Panc1 (cell line): ENCODE data around the gene CD44.
A peak's percentile ranks its signal among the peaks of the same experiment; 100 is the strongest.

Source experiments
- CTCF ChIP-seq: fragments of 450-650 bp; IDR thresholded peaks from 2 replicates; pipeline ENCODE4 v1.5.1; 2017; ENCODE audit warnings: mild to moderate bottlenecking
- POLR2AphosphoS5 ChIP-seq: IDR thresholded peaks from 2 replicates; pipeline ENCODE4 v1.6.1; 2012; ENCODE audit warnings: mild to moderate bottlenecking, low read depth, low read length, moderate library complexity
- REST ChIP-seq, 2 experiments: IDR thresholded peaks; 2 replicates each; pipeline ENCODE4 v1.6.1; 2011 to 2012; ENCODE audit warnings: low read depth in 2 of 2, control low read depth in 1 of 2, low read length in 1 of 2, mild to moderate bottlenecking in 1 of 2, moderate library complexity in 1 of 2; ENCODE audit not compliant: insufficient read depth in 1 of 2
- SIN3A ChIP-seq: IDR thresholded peaks from 2 replicates; pipeline ENCODE4 v1.6.1; 2012; ENCODE audit warnings: low read depth, mild to moderate bottlenecking, low read length, moderate library complexity, borderline replicate concordance; ENCODE audit not compliant: insufficient read depth
- TCF7L2 ChIP-seq: IDR thresholded peaks from 2 replicates; pipeline ENCODE4 v1.6.1; 2011; ENCODE audit warnings: mild to moderate bottlenecking, low read depth, low read length, inconsistent platforms

GRCh38 chr11:35166369-35167360 lies 27.7 kb downstream of the CD44 start:
- TF ChIP-seq CTCF (no peak), SIN3A (peak; percentile 62; the same call in 1 of the 2 replicates), POLR2AphosphoS5 (peak; percentile 81; the same call in 1 of the 2 replicates), TCF7L2 (no peak), REST (IDR thresholded peaks at IDR 0.05; ENCODE audit: insufficient read depth in 1 of 2, low read depth in 2 of 2, low read length in 1 of 2) (no peak)
